Gastrocnemius medialis (tissue), 4 donors: Measurements from ENCODE around the gene PRKCZ.

Source experiments
- POLR2A ChIP-seq, 2 donors: fragments of 450-650 bp; IDR thresholded peaks; one replicate each; pipeline ENCODE4 v1.6.1; 2017; ENCODE audit warnings: antibody characterized with exemption in 2 of 2, mild to moderate bottlenecking in 2 of 2, moderate library complexity in 2 of 2
- TF ChIP-seq, protein P1 (sequence below), 5 experiments: fragments of 450-650 bp in 3 of 5; fragments of 200-600 bp in 2 of 5; sonication (generic) in 2 of 5; IDR thresholded peaks in 4 of 5; conservative IDR thresholded peaks in 1 of 5; 1 replicate in 4 of 5; 2 replicates in 1 of 5; pipeline ENCODE4 v1.5.1; 2016 to 2019; ENCODE audit warnings: antibody characterized with exemption in 5 of 5, mild to moderate bottlenecking in 3 of 5, moderate library complexity in 3 of 5

DNA sequence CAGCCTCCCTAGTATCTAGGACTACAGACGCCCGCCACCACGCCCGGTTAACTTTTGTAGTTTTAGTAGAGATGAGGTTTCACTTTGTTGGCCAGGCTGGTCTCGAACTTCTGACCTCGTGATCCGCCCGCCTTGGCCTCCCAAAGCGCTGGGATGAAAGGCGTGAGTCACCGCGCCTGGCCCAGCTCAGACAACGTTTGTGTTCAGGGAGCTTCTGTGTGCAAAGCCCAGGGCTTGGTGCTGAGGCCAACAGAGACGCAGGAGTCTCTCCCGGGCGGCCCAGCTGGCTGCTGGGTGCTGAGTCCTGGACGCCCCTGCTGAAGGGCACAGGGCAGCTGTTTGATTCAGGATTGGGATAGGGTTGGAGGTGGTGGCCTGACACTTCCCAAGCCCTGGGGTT, 3.0 kb downstream of the PRKCZ start:
- TF ChIP-seq, protein P1, sequence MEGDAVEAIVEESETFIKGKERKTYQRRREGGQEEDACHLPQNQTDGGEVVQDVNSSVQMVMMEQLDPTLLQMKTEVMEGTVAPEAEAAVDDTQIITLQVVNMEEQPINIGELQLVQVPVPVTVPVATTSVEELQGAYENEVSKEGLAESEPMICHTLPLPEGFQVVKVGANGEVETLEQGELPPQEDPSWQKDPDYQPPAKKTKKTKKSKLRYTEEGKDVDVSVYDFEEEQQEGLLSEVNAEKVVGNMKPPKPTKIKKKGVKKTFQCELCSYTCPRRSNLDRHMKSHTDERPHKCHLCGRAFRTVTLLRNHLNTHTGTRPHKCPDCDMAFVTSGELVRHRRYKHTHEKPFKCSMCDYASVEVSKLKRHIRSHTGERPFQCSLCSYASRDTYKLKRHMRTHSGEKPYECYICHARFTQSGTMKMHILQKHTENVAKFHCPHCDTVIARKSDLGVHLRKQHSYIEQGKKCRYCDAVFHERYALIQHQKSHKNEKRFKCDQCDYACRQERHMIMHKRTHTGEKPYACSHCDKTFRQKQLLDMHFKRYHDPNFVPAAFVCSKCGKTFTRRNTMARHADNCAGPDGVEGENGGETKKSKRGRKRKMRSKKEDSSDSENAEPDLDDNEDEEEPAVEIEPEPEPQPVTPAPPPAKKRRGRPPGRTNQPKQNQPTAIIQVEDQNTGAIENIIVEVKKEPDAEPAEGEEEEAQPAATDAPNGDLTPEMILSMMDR (IDR thresholded peaks at IDR 0.05 in 4 of 5, conservative IDR thresholded peaks at IDR 0.05 in 1 of 5) = no peak
- TF ChIP-seq POLR2A (IDR thresholded peaks at IDR 0.05) = no peak
